Gastroesophageal sphincter (tissue), 3 donors: Measurements from ENCODE around the gene PLEKHO2.

Source experiments
- CTCF ChIP-seq, 4 experiments: fragments of 200-600 bp in 2 of 4; fragments of 450-650 bp in 2 of 4; sonication (generic) in 1 of 4; IDR thresholded peaks; one replicate each; pipeline ENCODE4 v1.5.1; 2017 to 2019; ENCODE audit warnings: antibody characterized with exemption in 4 of 4, mild to moderate bottlenecking in 2 of 4, moderate library complexity in 2 of 4
- EP300 ChIP-seq: sonication (generic); formaldehyde crosslinking; IDR thresholded peaks from one replicate; pipeline ENCODE4 v1.6.1; 2017; ENCODE audit warnings: antibody characterized with exemption, mild to moderate bottlenecking
- POLR2A ChIP-seq, 2 donors: fragments of 450-650 bp; IDR thresholded peaks; one replicate each; pipeline ENCODE4 v1.6.1; 2017; ENCODE audit warnings: antibody characterized with exemption in 2 of 2, mild to moderate bottlenecking in 2 of 2, moderate library complexity in 1 of 2
- POLR2AphosphoS5 ChIP-seq: sonication (generic); formaldehyde crosslinking; IDR thresholded peaks from one replicate; pipeline ENCODE4 v1.6.1; 2017; ENCODE audit warnings: antibody characterized with exemption

- TF ChIP-seq CTCF (IDR thresholded peaks at IDR 0.05) (no peak), POLR2A (IDR thresholded peaks at IDR 0.05) (no peak), POLR2AphosphoS5 (no peak), EP300 (no peak)
These were observed 13.7 kb downstream of the PLEKHO2 start for GRCh38 chr15:64855205-64855975.
